GM21529 (cell line): ENCODE measurements around the gene C2orf69.

Experiments used
- ATAC-seq: cut with Tn5 transposase; IDR thresholded peaks from one replicate; pipeline ENCODE4 v1.9.1; 2021; ENCODE audit not compliant: unreplicated experiment

C2orf69 gene

DNA sequence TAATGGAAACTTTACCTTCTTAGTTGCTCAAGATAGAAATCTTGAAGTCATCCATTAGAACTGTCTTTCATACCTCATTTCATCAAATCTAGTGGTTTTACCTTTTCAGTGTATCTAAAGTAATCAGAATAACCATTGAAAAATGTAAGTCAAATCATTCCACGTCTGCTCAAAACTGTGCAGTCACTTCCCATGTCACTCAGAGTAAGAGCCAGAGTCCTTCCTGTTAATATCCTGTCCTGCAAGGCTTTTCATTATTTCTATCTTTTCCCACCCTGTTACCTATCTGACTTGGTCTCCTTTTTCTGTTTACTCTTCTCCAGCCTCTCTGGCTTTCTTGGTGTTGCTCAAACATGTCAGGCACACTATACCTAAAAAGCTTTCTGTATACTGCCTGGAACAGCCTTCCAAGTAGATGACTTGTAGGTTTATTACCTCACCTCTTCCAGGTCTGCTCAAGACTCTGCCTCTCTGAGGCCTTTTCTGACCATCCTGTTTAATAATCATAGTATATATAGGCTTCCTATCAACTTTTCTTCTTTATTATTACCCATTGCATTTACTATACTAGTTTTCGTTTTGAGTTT lies 3.4 kb downstream of the C2orf69 start:
- no peak for ATAC-seq

DNA sequence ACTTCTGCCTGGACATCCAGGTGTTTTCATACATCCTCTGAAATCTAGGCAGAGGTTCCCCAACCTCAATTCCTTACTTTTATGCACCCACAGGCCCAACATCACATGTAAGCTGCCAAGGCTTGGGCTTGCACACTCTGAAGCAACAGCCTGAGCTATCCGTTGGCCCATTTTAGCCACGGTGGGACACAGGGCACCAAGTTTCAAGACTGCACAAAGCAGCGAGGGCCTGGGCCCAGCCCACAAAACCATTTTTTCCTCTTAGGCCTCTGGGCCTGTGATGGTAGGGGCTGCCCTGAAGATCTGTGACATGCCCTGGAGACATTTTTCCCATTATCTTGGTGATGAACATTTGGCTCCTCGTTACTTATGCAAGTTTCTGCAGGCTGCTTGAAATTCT lies 5.9 kb downstream of the C2orf69 start:
- ATAC-seq: no peak

DNA sequence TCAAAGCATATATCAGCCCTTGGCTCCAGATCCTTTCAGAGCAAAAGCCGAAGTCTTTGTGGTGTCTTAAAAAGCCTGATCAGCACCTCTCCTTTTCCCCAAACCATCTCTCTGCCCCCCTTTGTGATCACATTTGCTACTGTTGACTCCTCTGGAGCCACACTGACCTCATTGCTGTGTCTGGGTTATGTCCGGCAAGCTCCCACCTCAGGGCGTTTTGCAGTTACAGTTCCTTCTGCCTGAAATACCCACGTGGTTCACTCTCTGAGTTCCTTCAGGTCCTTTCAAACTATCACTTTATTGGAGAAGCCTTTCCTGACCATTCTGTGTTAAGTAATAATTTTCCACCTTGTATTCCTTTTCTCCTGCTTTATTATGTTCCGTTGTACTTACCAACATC lies 11.8 kb downstream of the C2orf69 start:
- ATAC-seq: no peak

DNA sequence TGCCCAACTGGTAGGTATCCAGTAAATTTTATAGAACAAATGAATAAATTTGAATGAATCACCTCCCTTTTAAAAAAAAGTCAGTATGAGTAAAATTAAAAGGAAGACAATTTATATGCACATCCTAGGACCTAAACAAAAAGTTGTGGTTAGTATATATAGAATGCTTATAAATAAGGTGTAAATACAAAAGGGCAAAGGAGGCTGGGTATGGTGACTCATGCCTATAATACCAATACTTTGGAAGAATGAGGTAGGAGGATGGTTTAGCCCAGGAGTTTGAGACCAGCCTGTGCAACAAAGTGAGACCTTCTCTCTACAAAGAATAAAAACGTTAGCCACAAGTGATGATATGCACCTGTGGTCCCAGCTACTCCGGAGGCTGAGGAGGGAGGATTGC lies 12.8 kb downstream of the C2orf69 start:
- ATAC-seq: no peak

DNA sequence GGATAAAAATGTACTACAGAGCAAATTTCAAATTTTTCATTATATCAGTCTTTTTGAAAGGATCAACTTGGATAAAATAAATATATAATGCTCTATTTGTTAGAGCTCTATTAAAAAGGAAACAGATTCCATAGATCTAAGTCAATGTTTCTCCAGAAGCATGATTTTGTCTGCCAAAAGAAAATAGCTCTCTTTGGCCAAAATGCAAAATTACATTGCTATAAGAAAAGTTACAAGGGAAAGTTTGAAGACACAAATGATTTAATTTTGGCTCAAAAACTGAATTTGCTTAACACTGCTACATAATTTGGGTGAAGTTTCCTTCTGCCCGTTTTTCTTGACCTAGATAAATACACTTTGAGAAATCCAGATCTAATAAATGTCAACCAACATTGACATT lies 15.7 kb downstream of the C2orf69 start:
- ATAC-seq: no peak

DNA sequence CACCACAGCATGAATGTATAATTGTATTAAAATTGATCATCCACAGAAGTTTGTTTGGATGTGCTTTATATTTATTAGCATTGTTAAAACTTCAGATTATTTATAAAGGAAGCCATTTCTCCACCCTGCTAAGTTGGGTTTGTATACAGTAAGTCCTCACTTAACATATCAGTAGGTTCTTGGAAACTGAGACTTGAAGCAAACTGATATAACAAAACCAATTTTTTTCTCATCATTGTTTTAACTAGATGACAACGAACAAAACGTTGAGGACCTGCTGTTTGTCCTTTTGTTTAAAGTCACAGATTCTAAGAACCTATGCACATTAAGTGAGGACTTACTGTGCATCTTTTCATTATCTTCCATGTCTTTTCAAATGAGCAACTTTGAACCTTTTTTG lies 17.1 kb downstream of the C2orf69 start:
- no peak for ATAC-seq

DNA sequence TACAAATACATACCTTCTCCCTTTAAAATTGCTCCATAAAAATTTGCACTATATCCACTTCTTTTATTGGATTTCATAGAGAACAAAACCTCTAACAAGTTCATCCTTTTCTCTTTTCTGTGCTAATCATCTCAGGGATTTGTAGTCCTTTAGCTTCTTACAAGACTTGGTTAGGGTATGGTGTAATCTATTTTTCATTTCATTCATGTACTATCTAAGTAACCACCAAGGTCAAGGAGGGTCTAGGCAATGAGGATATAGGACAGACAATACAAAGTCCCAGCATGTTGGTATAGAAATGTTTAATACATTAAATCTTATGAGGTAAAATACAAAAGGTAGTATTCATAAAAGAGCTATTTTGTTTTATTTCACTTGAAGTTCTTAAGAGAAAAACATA lies 17.5 kb downstream of the C2orf69 start:
- ATAC-seq: no peak

DNA sequence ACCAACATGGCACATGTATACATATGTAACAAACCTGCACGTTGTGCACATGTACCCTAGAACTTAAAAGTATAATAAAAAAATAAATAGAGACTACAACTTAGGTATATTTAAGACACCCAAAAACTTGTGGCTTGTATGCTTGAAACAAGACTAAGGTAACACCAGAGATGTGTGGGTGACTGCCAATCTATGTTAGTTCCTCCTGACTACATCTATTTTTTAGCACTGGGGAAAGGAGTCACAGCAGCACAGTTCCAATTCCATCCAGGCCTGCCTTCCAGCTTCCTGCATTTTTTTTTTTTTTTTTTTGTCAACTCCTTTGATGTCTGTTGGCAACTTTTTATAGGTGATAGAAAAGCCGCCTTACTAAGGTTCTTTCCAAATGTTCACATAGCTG lies 18.2 kb downstream of the C2orf69 start:
- ATAC-seq: no peak

DNA sequence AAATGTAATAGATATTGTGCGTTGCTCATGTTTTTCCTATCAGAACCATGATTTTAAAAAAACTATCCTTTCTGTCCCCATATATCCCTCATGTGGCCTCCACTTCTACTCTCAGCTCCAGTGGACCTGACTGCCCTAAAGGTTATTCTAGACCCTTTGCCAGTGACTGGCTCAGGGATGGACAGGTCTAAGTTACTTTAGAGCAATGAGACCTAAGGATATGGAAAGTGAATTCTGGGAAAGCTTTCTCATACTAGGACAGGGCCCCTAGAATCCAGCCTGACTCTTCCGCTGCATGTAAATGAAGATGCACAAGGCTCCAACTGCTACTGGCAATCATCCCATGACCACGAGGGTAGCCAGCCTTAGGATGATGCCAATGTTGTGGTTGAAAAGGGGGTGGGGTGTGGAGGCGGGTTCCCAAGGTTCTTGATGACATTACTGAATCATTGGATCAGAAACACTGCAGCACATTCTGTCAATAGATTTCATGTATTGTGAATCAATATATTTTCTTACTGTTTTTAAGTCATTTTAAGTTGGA lies 21.3 kb downstream of the C2orf69 start:
- ATAC-seq: no peak

DNA sequence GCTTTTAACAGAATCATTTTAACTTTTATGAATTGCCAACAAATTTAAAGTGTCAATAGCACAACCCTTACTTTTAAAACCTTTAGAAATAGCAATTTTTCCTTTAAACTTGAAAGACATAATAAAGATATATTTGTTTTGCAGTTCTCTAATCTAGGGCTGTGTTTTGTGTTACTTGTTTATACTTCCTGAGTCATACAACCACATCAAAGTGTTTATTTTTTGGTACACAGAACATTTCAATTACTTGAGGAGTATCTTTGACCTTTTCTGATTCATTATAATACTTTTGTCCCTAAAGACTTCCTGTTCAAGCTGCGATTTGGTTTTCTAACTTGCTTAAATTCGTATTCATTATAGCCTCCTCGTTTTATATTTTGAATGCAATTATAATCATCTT lies 22.4 kb downstream of the C2orf69 start:
- ATAC-seq: no peak

DNA sequence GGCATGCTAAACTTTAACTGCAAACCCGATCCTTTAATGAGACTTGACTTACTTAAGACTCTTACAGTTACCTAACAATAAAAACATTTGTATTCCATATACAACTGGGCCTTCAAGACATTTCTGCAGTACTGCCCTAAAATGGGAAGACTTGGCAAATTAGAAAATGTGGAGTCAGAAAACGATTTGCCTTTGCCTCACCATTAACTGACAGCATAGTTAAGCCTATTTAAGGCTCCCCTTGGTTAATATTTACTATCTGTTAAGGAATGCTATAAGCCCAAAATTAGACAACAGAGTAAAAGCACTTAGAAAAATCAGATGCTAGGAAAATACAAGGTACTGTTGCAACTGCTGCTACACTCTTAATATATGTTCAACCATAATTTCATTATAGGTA lies 25.5 kb downstream of the C2orf69 start:
- no peak for ATAC-seq

DNA sequence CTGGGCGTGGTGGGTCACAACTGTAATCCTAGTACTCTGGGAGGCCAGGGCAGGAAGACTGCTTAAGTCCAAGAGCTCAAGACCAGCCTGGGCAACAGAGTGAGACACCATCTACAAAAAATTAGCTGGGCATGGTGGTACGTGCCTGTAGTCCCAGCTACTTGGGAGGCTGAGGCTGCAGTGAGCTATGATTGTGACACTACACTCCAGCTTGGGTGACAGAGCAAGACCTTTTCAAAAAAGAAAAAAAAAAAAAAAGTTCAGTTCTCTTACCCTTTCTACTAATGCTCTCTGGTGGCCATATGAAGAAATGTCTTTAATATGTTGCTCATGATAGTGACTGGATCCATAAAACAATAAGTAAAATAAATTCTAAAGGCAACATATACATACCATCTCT lies 29.3 kb downstream of the C2orf69 start:
- peak; percentile 49 for ATAC-seq

DNA sequence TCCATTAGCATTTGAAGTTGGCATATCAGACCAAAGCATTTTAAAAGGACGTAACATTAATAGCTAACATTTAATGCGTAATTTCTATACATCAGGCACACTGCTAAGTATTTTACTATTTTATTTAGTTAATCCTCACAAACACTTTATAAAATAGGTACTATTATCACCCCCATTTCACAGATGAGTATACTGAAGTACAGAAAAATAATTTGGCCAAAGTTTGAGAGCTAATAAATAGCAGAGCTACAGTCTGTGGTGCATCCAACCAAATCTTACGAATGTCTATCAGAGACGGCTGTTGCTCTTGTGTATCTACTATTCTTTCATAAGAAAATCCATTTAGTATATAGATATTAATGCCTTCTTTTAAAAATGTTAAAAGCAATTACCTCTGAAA lies 32.3 kb downstream of the C2orf69 start:
- no peak for ATAC-seq

DNA sequence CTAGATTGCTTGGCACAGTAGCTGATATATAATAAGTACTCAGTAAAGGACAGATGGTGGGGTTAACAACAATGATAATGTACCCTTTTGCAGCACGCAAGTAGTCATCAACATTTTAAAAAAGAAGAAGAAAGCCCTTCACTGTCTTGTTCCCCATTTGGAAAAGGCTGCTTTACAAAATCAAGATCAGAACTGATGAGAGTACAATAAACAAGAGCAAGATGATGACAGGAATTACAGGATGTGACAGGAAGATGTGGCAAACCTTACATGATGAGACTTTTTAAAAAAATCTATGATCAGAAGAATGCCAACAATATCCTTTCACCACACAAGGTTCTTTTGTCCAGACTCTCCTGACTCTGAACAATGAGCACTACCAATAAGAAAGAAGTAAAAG lies 35.1 kb downstream of the C2orf69 start:
- no peak for ATAC-seq

DNA sequence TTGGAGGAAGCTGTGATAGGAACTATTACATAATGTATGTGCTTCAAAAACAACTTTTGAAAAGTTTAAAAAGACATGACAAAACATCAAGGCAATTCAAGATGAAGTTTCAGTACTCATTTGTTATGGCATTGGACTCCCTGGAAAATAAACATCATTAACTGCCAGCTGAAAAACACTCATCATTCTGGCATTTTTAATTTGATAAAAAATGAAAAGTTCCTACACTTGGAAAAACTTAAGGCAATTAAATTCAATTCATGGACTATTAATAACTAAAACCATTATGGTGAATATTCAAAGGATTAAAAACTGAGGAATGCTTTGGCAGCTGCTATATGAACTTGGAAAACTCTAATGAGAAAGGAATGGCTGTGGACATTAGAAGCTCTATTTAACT lies 35.7 kb downstream of the C2orf69 start:
- ATAC-seq: no peak

DNA sequence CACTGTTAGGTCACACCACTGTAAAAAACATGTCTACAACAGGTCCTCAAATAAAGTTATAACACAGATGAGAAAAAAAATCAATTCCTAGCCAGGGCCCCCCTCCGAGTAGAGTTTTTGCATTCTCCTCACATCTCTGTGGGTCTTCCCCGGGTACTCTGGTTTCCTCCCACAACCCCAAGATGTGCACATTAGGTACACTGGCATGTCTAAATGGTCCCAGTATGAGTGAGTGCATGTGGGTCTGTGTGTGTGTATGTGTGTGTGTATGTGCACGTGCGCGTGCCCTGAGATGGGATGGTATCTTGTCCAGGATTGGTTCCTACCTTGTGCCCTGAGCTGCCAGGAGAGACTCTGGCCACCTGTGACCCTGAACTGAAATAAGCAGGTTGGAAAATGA lies 39.3 kb downstream of the C2orf69 start:
- ATAC-seq: no peak

DNA sequence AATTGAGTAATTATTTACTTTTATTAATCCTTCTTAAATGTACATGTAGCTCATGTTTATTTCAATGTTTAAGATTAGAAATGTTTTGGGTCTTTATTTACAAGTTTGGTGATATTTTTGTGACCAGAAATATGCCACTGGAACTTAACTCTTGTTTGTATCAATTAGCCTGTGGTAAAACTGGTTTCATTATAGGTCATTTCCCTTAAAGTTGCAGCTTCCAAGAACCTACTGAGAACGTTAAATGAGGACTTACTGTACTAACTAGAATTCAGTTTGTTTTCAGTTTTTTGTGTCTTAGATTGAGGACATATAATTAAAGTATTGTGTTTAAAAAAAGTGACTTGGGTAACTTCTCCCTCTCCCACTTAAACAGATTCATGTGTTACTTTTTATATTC lies 39.9 kb downstream of the C2orf69 start:
- ATAC-seq: no peak

DNA sequence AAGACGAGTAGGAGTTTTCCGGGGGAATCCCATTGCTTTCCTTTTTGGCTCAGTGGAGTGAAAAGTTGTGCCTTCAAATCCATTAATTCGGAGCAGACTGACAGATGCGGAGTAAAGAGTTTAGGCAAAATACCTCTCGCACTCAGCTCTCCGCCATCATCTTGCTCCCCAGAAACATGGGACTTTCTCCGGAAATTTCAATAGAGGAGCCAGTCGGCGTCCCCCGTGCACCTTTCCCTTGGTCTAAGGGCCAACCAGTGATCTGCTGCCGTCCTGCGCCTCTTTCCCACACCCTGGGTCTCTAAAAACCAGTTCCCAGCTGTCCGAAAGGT lies 43.9 kb downstream of the C2orf69 start:
- ATAC-seq: peak; percentile 50

DNA sequence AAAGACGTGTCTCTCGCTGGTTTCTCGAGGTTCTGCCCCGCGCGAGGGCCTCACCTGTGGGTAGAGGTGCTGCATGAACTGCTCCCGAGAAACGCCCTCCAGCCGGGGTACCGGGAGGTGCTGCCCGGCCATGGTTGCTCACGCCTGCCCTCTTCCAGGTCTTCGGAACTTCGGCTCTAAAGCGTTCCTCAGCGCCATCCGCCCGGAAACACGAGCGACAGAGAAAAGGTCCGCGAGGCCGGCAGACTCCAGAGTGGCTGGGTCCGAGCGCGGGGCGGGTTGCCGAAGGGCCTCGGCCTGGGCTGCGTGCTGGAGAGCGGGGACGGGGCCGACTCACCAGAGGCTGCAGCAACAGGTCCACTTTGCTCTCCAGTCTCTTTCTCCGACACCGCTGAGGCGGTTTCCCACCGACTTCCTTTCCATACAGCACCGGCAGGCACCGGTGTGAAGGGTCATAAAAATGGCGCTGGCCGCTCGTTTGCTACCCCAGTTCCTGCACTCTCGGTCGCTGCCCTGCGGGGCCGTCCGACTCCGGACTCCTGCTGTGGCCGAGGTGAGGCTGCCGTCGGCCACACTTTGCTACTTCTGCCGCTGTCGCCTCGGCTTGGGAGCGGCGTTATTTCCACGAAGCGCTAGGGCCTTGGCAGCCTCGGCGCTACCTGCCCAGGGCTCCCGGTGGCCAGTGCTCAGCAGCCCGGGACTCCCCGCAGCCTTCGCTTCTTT lies 44.4 kb downstream of the C2orf69 start, which contains the start of the genes MAIP1 and TYW5:
Gene MAIP1 (plus strand): TSS at position 244 of the 723 bp plus-strand sequence. CDS start 217 bp downstream, at position 461.
Gene TYW5 (minus strand): TSS at position 153 of the 723 bp plus-strand sequence. CDS start 21 bp downstream, at position 132.
- peak; percentile 88 for ATAC-seq

DNA sequence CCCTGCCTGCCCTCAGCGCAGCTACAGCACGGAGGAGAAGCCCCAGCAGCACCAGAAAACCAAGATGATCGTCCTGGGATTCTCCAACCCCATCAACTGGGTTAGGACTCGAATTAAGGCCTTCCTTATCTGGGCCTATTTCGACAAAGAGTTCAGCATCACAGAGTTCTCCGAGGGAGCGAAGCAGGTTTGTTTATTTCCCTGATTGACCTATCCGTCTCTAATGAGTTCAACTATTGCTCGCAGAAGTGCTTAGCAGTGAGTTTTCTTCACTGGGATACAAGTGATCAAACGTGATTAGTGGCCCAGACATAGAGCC lies 44.9 kb downstream of the C2orf69 start:
- ATAC-seq: no peak

DNA sequence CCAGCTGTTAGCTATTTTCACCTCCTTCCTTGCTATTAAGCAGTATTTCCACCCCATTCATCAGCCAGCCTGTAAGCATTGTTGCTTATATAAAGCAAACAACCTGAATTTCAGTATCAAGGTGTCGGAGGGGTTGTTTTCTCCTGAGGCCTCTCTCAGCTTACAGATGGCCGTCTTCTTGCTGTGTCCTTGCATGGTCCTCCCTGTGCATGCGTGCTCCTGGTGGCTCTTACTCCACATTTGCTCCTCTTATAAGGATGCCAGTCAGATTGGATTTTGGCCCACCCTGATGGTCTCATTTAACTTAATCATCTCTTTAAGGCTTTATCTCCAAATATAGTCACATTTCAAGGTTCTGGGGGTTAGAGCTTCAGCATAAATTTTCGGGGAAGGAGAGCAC lies 46.9 kb downstream of the C2orf69 start:
- ATAC-seq: no peak

DNA sequence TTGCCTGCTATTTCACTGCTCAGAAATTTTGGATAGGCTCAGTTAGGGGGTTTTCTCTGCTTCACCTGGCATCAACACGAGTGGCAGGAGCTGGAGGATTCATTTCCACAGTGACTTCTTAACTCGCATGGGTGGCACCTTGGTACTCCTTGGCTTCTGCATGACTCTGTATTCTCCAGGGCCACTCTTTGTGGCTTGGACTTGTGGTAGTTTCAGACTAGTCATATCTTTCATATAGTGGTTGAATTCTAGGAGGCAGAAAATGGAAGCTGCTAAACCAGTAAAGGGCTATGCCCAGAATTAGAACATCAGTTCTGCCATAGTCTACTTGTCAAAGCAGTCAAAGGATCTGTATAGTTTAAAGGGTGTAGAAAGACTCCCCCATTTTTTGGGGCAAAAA lies 51.1 kb downstream of the C2orf69 start:
- peak; percentile 63 for ATAC-seq

DNA sequence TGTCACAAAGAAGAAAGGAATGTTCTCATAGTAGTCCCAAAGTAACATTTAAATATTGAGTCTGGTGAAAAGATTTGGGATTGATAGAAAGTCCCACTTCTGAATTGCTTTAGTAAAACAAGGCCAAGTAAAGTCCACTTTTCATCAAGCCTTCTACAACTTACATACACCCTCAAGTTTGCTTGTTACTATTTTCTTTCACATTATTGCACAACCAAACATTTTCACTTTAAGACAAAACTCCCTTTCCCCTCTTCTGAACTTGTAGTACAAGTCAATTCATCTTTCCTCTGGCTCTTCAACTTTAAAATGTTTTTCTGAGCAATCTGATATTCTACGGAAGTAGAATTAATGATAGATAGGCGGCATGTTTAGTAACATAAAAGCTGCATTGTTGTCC lies 55.3 kb downstream of the C2orf69 start:
- ATAC-seq: no peak
